OCI-M1 (cell line): ENCODE results near the gene NSMCE1.
"Not testable (repeated sequence)": the region's sequence is repeated elsewhere in the genome, so short reads cannot be mapped to it uniquely, and the experiment has no call there.

ENCODE experiments used
- DNase-seq: peaks from one replicate; lab custom pipeline; 2025; lab: John Stamatoyannopoulos, UW

Gene NSMCE1

DNA sequence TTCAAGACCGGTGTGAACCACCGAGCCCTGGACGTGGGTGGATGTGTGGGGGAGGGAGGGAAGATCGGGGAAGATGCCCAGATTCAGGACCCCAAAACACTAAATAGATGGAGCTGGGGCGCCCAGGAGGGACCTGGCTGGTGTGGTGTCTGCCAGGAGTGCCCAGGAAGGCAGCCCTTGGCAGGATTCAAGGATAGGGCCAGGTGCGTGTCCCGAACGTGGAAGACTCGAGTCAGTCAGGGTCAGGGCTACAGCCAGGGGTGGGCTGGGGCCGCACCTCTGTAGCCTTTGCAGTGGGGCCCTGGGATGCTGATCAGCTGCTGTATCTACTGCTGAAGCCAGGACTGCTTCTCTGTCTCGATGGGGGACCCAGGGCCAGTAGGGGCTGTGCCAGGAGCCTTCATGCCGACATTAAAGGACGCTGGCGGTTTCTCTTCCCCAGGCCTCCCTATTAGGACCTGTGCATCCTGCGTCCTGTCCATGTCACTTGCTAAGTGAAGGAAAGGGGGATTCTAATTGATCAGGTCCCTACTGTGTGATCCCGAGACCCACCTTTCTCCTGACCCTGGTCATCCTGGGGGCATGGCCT, 52.2 kb downstream of the NSMCE1 start:
- DNase-seq, result no peak

DNA sequence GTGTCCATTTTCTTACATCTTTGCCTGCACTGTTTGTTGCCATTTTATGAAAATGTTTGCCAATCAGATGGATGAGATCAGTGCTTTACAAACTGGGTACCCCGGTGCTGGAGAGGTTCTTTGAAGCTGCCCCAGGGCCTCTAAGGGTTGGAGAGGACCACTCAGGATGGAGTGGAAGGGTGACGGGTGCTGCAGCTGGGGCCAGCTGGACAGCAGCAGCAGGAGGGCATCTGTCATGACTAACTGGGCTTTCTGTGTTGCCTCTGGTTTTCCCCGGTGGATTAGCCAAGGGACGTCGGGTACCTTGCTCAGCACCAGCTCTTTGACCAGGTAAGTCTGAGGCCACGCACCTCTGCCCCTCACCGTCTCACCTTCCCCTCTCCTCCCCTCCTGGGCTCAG, 52.9 kb downstream of the NSMCE1 start:
- no peak for DNase-seq

DNA sequence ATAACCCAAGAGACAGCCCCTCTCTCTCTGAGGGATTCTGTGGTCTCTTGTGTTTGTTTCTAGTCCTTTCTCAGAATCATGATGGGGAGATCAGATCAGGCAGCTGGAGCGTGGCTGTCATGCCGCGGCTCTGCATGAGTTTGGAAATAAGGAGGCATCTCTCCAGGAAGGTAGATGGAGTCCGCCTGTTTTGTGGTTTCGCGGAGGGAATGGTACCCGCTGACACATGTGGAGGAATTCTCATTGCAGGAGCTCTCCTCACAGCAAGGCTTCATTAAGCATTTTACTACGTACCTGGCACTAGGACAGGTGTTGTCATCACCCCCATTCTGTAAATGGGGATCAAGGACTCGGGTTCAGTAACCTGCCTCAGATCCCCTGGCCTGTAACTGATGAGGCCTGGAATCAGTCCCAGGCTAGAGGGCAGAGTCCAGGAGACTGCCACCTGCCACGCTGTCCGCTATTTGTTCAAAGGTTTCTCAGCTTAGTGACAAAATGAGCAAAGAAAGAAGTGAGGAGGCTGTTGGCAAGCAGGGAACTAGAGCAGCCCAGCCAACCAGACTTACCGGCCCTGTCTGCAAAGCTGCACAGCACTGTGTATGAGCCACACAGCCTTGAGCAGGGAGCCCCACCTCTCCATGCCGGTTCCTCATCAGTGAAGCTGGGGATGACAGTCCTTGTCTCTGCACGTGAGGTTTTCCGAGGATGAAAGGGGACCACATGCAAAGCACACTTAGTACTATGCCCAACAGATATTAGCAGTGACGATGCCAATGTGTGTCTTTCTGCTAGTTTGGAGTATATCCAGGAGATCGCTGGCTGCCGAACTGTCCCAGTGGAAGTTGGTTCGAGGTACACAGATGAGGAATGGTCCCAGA, 54.2 kb downstream of the NSMCE1 start:
- no peak for DNase-seq

DNA sequence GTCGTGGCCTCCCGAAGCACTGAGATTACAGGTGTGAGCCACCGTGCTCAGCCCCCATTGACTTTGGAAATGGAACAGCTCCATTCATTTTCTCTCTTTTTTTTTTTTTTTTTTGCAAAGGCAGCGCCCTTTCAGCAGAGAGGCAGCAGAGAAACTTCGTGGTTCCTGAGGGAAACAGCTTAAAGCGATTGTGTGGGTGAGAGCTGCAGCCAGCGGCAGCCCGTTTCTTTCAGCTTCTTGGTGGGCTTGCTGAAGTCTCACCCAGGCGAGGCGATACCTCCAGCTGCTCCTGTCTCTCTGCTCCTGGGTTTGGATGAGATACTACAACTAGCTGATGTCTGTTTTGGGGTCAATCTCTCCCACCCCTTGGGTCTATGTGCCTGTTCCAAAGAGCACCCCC, 57.5 kb downstream of the NSMCE1 start:
- no peak for DNase-seq

DNA sequence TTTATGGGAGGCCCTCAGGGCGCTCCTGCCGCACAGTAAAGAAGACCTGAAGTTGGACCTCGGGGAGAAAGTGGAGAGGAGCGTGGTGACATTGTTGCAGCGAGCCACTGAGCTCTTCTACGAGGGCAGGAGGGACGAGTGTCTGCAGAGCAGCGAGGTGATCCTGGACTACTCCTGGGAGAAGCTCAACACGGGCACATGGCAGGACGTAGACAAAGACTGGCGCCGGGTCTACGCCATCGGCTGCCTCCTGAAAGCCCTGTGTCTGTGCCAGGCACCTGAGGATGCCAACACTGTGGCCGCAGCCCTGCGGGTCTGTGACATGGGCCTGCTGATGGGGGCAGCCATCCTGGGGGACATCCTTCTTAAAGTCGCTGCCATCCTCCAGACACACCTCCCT, 58.4 kb downstream of the NSMCE1 start:
- DNase-seq, result no peak

DNA sequence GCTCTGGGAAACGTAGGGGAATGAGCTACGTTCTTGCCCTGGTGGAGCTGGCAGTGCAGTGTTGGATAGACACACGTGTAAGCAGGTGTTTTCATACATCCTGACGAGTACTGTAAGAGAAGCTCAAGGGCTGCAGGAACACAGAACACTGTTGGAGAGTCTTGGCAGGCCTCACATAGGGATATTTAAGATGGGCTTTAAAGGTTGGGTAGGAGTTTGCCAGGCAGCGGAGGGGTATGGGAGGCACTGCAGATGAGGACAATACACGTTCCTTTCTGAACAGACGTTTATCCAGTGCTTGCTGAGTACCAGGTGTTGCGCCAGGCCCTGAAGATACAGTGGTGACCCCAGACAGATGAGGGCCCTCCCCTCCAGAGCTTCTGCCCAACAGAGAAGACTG, 59.0 kb downstream of the NSMCE1 start:
- DNase-seq, result no peak

DNA sequence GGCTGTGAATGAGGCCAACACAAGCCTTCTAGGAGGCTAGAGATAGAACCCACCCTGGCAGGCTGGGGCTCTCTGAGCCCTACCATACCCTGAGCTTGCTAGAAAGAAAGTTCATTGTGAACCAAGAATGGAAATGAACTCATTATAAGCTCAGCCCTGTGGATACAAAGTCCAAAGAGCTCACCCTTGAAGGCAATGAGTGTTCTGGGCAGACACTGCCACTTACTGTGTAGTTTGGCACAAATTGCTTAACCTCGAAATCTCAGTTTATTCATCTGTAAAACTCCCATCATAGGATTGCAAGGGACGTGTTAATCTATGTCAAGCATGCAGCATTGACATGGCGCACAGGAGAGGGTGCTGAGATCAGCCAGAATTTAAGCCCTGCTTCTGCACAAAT, 59.8 kb downstream of the NSMCE1 start:
- no peak for DNase-seq

DNA sequence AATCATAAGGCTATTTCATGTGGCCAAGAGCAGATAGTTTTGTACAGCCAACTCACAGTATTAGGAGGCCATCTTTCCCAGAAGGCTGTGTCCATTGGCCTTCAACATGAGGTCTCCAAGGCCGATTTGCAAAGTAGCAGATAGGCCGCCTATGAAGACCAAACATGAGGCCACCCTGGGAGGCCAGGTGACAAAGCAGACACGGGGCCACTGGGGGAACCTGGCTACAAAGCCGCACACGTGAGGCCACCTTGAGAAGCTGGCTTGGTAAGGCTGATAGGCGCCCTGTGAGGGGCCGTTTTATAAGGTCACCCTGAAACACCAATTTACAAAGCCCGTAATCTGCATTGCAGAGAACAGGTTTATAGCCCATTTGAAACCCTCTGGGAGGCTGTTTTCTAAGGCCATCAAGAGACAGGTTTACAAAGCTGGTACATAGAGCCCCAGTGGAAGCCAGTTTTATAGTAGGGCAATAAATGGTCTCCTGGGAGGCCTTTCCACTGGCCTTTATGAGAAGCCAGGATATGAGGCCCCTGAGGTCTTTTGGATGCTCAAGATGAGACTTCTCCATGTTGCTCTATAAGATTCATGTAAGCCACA, 60.4 kb downstream of the NSMCE1 start:
- no peak for DNase-seq

DNA sequence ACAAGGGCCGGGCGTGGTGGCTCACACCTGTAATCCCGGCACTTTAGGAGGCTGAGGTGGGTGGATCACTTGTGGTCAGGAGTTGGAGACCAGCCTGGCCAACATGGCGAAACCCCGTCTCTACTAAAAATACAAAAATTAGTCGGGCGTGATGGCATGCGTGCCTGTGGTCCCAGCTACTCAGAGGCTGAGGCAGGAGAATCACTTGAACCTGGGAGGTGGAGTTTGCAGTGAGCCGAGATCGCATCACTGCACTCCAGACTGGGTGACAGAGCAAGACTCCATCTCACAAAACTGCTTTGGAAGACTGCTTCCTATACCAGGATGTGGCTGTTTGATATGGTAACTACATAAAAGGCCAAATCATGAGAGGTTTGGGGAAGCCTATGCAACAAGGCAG, 61.5 kb downstream of the NSMCE1 start:
- DNase-seq, result not testable (repeated sequence)

DNA sequence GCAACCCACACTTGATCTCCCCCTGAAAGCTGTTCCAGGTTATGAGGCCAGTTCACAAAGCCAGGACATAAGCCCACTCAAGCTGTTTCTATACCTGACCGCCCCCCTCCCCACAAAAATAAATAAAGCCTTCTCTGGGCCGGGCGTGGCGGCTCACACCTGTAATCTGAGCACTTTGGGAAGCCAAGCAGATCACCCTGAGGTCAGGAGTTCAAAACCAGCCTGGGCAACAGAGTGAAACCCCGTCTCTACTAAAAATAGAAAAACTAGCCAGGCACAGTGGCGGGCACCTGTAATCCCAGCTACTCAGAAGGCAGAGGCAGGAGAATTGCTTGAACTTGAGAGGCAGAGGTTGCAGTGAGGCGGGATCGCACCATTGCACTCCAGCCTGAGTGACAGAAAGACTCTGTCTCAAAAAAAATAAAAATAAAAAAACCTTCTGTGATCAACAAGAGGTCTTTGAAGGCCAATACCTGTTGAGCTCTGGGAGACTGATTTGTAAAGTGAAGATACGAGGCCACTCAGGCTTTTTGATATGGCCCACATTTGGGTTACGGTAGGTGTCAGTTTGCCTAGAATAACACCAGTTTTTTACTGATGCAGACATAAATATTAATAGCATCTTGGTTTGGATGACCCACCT, 63.0 kb downstream of the NSMCE1 start:
- no peak for DNase-seq

DNA sequence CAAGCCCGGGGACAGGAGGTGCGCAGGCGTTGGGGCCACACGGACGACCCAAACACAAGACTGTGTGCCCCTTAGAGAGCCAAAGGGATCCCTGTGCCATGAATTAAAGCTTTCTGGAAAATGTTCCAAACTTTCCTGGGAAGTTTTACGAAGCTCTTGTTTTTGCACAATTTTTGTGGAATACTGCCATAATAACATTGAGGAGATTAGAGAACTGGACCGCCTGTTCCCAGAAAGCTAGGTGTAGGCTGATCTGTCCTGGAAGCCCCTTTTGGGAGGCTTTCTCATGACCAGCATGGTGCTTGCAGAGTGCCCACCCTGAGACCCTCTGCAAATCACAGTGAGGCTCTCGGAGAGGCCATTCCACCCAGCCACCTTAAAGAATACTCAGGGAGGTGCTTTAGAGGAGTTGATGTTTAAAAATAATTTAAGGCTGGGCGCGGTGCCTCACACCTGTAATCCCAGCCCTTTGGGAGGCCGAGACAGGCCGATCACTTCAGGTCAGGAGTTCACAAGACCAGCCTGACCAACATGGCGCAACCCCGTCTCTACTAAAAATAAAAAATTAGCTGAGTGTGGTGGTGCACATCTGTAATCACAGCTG, 64.2 kb downstream of the NSMCE1 start:
- DNase-seq, result no peak

DNA sequence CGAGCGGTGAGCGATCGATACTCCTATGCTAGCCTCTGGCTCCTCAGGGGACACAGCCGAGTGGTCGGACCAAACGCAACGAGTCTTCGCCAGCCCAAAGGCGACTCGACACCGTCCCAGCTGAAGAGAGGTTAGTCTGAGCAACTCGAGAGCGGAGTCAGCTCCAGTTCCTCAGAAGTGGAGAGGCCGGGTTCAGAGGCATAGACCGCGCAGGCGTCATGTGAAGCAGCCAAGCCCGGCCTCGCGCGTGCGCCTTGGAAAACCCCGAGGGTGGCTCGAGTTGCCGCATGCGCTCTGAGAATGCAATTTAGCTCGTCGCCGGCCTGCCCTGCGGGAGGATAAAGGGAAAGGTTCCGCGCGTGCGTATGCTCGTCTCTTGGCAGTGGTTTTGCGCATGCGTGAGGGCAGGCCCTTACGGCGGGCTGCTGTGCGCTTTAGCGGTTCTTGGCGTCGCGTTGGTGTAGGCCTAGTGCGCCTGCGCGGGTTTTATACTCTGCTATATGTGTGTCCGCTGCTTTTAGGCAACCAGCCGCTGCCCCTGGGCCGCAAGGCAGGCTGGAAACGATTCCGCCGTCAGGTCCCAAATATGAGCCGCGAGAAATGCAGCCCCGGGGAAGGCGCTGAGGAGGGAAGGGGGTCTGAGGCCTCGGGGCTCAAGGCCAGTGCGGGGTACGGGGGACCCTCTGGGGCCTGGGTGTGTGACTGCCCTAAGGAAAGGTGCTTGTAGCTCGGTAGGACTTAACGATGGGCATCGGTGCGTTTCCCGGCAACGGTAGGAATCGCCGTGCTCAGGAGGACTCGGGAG, 64.9 kb downstream of the NSMCE1 start, which contains the start of gene KDM8:
KDM8 (plus strand) TSS at position 20 of the 805 bp plus-strand sequence. CDS start 6,598 bp downstream, outside the sequence.
- peak; percentile 99 for DNase-seq

DNA sequence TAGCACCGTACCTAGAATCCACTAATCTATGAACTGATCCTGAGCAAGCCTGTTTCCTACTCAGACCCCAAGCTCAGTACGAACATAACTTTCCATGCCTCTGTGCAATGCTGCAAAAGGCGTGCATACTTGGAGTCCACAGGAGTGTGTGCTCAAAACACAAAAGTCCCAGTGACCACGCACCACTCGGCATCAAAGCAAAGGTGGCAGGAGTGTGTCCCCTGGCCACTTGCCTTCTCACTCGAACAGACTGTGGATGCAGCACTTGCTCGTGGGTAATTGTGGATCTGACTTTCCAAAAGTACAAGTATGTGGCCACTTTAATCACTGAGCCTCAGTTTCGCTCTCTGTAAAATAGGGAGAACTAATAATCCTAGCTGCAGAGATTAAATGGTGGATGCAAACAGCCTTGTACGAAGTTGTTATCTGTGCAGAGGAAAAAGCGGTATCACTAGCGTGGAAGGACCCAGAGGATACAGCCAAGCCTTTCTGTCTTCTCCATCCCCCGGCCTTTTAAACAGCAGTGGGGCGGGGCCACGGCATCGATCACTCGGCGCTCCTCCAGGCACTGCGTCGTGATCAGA, 65.6 kb downstream of the NSMCE1 start:
- DNase-seq, result no peak

DNA sequence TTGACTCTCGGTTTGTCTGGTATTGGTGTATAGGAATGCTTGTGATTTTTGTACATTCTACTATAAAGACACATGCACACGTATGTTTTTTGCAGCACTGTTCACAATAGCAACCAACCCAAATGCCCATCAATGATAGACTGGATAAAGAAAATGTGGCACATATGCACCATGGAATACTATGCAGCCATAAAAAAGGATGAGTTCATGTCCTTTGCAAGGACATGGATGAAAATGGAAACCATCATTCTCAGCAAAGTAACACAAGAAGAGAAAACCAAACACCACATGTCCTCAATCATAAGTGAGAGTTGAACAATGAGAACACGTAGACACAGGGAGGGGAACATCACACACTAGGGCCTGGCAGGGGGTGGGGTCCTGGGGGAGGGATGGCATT, 67.7 kb downstream of the NSMCE1 start:
- not testable (repeated sequence) for DNase-seq

DNA sequence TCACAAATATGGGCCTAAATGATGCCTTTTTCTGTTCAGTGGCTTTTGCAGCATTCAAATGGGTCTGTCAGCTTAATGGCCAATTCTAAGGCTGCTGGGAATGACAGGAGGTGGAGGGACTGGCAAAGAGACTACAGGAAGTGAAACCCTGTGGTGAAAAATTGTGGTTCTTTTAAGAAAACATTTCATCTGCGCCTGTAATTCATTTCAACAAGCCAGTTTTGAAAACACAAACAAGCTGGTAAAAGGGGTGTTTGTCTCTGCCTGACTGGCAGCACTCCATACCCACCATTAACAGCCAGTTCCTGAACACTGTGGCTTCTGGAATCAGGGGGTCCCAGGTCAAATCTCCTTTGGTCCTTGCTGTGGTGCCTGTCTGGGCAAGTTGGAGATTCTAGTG, 68.8 kb downstream of the NSMCE1 start:
- peak; percentile 17 for DNase-seq

DNA sequence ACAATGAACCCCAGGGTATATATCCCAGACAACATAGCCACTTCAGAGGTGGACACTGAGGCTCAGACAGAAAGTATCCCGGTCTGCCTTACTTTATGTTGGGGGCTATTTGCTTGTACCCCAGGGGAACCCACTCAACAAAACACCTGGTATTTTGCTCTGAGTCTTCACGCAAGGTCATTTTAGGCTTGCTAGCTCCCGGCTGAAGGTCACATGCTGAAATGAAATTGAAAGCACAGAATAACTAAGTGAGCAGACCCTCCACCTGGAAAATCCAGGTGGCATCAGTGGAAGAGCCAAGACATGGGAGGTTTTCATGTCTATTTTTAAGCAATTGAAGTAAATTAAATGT, 69.4 kb downstream of the NSMCE1 start:
- no peak for DNase-seq

DNA sequence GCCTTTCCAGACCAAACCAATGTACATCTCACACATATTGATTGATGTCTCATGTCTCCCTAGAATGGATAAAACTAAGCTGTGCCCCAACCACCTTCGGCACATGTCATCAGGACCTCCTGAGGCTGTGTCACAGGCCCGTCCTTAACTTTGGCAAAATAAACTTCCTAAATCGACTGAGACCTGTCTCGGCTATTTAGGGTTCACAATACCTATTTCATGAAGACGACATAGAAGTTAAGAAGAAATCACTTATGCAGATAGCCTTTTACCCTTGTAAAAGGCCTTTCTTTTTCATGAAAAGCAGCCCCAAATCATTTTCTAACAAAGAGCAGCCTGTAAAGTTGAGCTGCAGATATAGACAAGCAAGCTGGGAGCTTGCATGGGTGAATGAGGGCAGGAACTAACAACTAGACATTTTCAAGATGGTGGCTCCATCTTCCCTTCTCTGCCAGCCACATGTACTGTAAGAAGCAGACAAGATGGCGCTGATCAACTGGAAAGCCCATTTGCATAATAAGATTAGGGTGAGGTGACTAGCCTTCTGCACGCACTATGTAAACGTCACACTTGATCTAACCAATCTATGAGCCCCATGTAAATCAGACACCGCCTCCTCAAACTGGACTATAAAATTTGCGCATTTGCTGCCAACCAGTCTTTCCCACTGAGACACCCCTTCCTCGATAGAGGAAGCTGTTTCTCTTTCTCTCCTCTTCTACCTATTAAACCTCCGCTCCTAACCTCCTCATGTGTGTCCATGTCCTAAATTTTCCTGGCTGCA, 69.9 kb downstream of the NSMCE1 start:
- DNase-seq, result peak; percentile 88

DNA sequence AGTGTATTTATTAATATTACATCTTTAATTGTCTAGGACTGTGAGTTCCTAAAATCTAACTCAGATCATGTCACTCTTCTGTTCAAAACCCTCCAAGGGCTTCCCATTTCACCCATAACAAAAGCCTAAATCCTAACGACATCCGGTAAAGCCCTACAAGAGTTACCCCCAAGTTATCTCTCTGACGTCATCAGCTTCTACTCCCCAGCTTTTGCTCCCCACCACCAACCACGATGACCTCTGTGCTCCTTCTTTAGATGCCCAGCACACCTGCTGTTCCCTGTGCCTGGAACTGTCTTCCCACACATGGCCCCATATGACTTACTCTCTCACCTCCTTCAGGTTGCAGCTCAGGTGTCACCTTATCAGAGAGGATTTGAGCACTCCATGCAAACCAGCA, 71.6 kb downstream of the NSMCE1 start:
- DNase-seq, result no peak

DNA sequence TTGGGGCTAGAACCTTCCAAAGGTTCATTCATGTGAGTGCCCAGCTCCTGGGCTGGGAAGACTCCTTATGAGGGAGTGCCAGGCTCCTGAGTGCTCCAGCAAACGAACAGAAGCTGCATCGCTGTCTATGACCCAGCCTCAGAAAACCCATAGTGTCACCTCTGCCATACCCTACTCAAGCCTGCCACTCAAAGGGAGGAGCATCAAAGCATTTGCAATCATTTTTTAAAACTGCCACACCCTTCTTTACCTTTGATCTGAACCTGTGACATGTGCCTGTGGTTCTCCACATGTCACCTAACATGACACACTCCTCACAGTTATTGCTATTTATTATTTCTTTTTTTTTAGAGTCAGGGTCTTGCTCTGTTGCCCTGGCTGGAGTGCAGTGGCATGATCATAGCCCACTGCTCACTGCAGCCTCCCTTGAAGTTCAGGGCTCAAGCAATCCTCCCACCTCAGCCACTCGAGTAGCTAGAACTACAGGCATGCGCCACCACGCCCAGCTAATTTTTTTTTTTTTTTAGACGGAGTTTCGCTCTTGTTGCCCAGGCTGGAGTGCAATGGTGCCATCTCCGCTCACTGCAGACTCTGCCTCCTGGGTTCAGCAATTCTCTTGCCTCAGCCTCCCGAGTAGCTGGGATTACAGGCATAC, 72.5 kb downstream of the NSMCE1 start:
- no peak for DNase-seq
